ENCODE measurements around the gene ZNF74.
"Not testable (repeated sequence)": the region's sequence is repeated elsewhere in the genome, so short reads cannot be mapped to it uniquely, and the experiment has no call there.

Gene ZNF74

DNA sequence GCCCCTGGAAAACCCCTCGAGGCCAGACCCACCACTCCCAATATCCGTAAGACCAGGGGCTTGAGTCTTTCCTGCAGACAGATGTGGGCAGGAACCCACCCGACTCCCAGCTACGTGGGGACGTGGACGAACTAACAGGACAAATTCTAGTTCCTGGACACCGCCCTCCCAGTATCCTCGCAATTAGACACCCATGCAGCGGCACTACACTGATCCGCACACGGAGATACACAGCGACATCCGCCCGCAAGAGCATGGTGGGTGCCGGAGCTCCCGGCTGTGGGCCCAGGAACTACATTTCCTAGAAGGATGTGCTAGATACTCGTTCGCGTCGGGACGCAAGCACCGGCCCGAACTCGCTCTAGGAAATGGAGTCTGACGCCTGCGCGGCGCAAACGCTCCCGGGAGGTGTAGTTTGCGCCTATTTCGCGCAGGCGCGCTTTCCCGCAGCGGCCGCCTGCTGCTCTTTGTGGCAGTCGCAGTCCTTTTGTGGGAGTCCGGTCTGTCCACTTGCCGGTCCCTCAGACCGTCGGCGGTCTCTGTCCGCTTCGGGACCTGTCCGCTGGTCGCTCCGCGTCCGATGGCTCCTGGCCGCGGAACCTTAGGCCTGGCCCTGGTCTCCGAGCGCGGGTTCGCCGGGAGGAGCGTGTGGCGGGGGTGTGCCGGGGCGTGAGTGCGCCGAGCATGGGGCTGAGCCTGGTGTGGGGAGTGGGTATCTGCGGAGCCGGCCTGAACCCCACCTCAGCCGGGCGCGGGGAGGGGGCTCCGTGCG lies at the start of gene ZNF74:
ZNF74 (plus strand) TSS at position 447 of the 772 bp plus-strand sequence. CDS start 478 bp downstream, outside the sequence.
- peak; percentile 50 for DNase-seq

- not testable (repeated sequence) for DNase-seq
Measured at GRCh38 chr22:20346553-20346952, 47.4 kb upstream of the ZNF74 start.

GRCh38 chr22:20352536-20352935 lies 41.4 kb upstream of the ZNF74 start:
- not testable (repeated sequence) for DNase-seq

DNA sequence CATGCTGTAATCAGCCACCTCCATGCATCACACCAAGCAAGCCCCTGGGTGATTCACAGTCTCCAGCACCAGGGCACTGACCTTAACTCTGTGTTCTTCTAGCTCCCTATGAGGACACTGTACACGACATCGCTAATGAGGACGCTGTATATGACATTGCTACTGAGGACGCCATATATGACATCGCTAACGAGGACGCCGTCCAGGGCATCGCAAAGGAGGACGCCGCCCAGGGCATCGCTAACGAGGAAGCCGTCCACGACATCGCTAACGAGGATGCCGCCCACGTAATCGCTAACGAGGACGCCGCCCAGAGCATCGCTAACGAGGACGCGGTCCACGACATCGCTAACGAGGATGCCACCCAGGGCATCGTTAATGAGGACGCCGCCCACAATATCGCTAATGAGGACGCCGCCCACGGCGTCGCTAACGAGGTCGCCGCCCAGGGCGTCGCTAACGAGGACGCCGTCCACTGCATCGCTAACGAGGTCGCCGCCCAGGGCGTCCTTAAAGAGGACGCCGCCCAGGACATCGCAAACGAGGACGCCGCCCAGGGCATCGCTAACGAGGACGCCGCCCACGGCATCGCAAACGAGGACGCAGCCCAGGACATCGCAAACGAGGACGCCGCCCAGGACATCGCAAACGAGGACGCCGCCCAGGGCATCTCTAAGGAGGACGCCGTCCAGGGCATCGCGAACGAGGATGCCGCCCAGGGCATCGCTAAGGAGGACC lies 39.5 kb upstream of the ZNF74 start:
- DNase-seq, result no peak

- DNase-seq, result not testable (repeated sequence)
Measured at GRCh38 chr22:20355939-20356636, 37.9 kb upstream of the ZNF74 start.

DNA sequence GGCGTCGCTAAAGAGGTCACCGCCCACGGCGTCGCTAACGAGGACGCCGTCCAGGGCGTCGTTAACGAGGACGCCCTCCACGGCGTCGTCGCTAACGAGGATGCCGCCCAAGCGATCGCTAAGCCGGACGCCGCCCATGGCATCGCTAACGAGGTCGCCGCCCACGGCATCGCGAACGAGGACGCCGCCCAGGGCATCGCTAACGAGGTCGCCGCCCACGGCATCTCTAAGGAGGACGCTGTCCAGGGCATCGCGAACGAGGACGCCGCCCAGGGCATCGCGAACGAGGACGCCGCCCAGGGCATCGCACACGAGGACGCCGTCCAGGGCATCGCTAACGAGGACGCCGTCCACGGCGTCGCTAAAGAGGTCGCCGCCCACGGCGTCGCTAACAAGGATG lies 37.0 kb upstream of the ZNF74 start:
- not testable (repeated sequence) for DNase-seq

GRCh38 chr22:20357967-20358366 lies 36.0 kb upstream of the ZNF74 start:
- DNase-seq, result not testable (repeated sequence)

DNA sequence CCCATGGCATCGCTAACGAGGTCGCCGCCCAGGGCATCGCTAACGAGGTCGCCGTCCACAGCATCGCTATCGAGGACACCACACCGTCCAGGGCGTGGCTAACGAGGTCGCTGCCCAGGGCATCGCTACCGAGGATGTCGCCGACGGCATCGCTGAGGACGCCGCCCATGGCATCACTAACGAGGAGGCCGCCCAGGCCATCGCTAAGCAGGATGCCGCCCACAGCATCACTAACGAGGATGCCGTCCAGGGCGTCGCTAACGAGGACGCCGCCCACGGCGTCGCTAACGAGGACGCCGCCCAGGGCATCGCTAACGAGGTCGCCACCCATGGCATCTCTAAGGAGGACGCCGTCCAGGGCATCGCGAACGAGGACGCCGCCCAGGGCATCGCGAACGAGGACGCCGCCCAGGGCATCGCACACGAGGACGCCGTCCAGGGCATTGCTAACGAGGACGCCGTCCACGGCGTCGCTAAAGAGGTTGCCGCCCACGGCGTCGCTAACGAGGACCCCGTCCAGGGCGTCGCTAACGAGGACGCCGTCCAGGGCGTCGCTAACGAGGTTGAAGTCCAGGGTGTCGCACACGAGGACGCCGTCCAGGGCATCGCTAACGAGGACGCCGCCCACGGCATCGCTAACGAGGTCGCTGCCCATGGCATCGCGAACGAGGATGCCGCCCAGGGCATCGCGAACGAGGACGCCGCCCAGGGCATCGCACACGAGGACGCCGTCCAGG lies 35.3 kb upstream of the ZNF74 start:
- DNase-seq, result not testable (repeated sequence)

DNA sequence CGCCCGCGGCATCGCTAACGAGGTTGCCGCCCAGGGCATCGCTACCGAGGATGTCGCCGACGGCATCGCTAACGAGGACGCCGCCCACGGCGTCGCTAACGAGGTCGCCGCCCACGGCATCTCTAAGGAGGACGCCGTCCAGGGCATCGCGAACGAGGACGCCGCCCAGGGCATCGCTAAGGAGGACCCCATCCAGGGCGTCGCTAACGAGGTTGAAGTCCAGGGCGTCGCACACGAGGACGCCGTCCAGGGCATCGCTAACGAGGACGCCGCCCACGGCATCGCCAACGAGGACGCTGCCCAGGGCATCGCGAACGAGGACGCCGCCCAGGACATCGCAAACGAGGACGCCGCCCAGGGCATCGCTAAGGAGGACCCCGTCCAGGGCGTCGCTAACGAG lies 33.7 kb upstream of the ZNF74 start:
- DNase-seq, result not testable (repeated sequence)

- not testable (repeated sequence) for DNase-seq
Measured at GRCh38 chr22:20360866-20361751, 32.8 kb upstream of the ZNF74 start.

DNA sequence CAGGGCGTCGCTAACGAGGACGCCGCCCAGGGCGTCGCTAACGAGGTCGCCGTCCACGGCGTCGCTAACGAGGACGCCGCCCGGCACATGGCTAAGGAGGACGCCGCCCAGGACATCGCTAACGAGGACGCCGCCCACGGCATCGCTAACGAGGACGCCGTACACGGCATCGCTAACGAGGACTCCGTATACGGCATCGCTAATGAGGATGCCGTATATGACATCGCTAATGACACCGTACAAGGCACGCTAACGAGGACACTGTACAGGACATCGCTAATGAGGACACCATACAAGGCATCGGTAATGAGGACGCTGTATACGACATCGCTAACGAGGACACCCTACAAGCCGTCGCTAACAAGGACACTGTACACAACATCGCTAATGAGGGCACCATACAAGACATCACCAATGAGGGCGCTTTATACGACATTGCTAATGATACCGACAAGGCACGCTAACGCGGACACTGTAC lies 32.2 kb upstream of the ZNF74 start:
- not testable (repeated sequence) for DNase-seq

- not testable (repeated sequence) for DNase-seq
Measured at GRCh38 chr22:20362403-20362802, 31.5 kb upstream of the ZNF74 start.

- not testable (repeated sequence) for DNase-seq
Measured at GRCh38 chr22:20364335-20365260, 29.4 kb upstream of the ZNF74 start.

DNA sequence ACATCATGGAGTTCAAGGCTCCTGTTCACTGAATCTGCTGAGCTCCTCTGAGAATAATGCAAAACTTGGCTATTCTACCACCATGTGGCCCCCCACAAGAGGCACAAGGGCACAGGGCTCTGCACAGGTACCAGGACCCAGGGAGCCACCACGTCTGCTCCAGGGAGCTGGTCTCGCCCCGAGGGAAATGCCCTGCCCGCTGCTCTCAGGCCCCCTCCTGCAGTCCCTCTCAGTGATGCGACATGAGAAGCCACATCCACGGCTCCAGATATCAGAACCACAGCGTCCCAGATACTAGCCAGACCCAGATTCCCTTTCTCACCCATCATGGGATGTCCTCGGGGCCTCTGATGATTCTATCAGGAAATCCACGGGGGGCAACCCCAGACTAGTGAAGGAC lies 27.1 kb upstream of the ZNF74 start:
- DNase-seq, result not testable (repeated sequence)

DNA sequence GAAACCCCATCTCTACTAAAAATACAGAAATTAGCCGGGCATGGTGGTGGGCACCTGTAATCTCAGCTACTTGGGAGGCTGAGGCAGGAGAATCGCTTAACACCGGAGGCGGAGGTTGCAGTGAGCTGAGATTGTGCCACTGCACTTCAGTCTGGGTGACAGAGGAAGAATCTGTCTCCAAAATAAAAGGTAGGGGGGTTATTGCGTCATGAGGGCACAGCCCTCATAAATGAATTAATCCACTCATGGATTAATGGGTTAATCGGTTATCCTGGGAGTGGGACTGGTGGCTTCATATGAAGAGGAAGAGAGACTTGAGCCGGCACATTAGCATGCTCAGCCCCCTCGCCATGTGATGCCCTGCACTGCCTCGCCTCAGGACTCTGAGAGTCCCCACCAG lies 25.1 kb upstream of the ZNF74 start:
- DNase-seq, result not testable (repeated sequence)

DNA sequence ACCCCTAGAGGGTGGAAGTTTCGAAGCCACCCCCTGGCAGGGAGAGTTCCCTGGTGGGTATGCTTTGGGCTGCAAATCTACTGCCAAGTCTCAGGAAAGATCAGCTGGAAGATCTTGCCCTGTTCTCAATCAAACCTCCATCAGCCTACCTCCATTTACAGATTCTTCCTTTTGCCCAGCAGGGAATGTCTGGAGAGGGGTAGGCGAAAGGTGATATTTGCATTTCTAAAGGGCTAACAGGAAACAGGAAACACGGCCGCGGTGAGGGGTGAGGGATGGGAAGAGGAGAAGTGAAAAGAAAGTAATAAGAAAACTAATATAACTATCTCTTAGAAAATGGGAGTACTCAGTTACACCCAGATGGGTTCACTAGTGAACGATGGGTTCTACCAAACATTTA lies 22.3 kb upstream of the ZNF74 start:
- not testable (repeated sequence) for DNase-seq

DNA sequence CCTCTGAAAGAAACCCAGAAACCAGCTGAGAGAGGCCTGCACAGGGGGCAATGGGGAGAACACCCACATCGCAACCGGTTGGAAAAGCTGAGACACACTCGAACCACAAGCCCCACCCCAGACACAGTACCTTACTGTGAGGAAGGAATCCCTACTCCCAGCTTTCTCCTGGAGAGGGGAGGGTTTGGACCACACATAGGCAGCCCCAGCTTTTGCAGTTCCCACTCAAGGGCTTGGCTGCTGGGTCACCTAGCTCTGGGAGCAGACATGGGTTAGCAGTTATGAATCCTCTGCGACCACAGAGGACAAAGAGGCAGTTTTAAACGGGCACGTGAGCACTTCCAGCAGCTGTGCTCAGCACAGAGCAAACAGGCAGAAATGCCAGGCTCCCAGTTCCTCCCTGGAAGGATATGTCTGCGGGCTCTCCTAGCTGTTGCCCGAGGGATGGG lies 21.5 kb upstream of the ZNF74 start:
- DNase-seq, result peak; percentile 11

DNA sequence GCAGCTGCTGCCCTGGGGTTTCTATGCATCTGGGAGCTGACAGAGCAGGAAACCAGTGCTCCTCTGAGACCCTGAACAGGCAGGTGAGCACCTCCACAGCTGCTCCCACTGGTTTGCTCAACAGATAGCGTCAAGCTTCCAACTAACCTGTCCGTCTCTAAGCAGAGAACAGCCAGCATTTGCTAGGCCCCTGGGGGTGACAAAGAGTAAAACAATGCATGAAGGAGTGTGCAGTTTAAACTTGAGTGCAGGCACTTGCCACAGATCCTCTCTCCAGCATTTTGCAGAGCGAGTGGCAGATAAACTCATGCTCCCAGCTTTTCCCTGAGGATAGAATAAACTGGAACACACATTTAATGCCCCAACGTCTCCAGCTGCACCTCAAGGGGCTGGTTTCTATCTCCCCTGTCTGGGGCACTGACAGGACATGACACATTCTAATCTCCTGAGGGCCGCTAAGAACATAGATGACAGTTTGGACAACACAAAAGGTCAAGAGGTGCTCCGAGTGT lies 20.7 kb upstream of the ZNF74 start:
- peak; percentile 16 for DNase-seq

- not testable (repeated sequence) for DNase-seq
Measured at GRCh38 chr22:20374130-20374529, 19.8 kb upstream of the ZNF74 start.

DNA sequence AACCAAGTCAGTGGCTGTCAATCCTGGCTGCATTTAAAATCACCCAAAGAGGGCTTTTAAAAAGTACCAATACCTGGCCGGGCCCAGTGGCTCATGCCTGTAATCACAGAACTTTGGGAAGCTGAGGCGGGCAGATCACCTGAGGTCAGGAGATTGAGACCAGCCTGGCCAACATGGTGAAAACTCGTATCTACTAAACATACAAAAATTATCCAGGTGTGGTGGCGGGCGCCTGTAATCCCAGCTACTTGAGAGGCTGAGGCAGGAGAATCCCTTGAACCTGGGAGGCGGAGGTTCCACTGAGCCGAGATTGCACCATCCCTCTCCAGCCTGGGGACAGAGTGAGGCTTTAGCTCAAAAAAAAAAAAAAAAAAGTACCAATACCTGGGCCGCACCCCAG lies 17.7 kb upstream of the ZNF74 start:
- DNase-seq, result not testable (repeated sequence)

All from NCI-H510A treated with DMSO at 0.1 percent for 48 hours (cell line).